Tibial nerve (tissue), 4 donors: ENCODE measurements around the gene PRKCZ. TPM values are rescaled to one million over a fixed set of nuclear protein-coding genes. Genes with fewer than 3 reads are reported as not detected.

Experiments
- DNase-seq, 2 donors: peaks; one replicate each; pipeline ENCODE4 v3.0.0-alpha.2; 2019; ENCODE audit warnings: low spot score in 2 of 2
- H3K27ac ChIP-seq, 4 donors: fragments of 200-600 bp; sonication (generic) in 3 of 4; one replicate each; pipeline ENCODE4 v1.5.1; 2017 to 2019; ENCODE audit warnings: mild to moderate bottlenecking in 1 of 4
- H3K27me3 ChIP-seq, 2 donors: fragments of 200-600 bp; sonication (generic) in 1 of 2; one replicate each; pipeline versions ENCODE4 v1.5.1 to v1.6.0; 2017 to 2019
- H3K36me3 ChIP-seq, 3 donors: fragments of 200-600 bp; sonication (generic); one replicate each; pipeline ENCODE4 v1.5.1; 2018 to 2019
- H3K4me1 ChIP-seq, 4 donors: fragments of 200-600 bp; sonication (generic) in 3 of 4; one replicate each; pipeline ENCODE4 v1.5.1; 2017 to 2019
- H3K4me3 ChIP-seq, 4 donors: fragments of 200-600 bp; sonication (generic) in 3 of 4; one replicate each; pipeline ENCODE4 v1.5.1; 2017 to 2019; ENCODE audit warnings: mild to moderate bottlenecking in 1 of 4, moderate library complexity in 1 of 4
- H3K9me3 ChIP-seq, 4 donors: fragments of 200-600 bp; sonication (generic) in 3 of 4; one replicate each; pipeline ENCODE4 v1.5.1; 2017 to 2019
- CTCF ChIP-seq, 5 experiments: fragments of 200-600 bp in 3 of 5; fragments of 450-650 bp in 2 of 5; sonication (generic) in 3 of 5; IDR thresholded peaks; one replicate each; pipeline ENCODE4 v1.5.1; 2016 to 2019; ENCODE audit warnings: antibody characterized with exemption in 5 of 5, mild to moderate bottlenecking in 3 of 5, moderate library complexity in 2 of 5
- EP300 ChIP-seq, 2 donors: sonication (generic); formaldehyde crosslinking; IDR thresholded peaks; one replicate each; pipeline ENCODE4 v1.6.1; 2017; ENCODE audit warnings: antibody characterized with exemption in 2 of 2, mild to moderate bottlenecking in 1 of 2
- POLR2A ChIP-seq, 2 donors: fragments of 450-650 bp; IDR thresholded peaks; one replicate each; pipeline ENCODE4 v1.6.1; 2017; ENCODE audit warnings: antibody characterized with exemption in 2 of 2, mild to moderate bottlenecking in 2 of 2, moderate library complexity in 2 of 2
- WGBS, 2 donors: methylation state at CpG; one replicate each; pipeline ENCODE4 v1.1.5; 2018; 5-methylcytosine and 5-hydroxymethylcytosine counted together
- total RNA-seq, 4 donors: library from RNA; depleted of rRNA; stranded (reverse); fragments of >200 nt; gene quantifications; one replicate each; pipeline ENCODE4 v1.1.0, GENCODE V29; 2016

PRKCZ gene
- total RNA-seq, 4 donors from 2014 or later, result 2.0 to 3.9 (median 2.8) TPM

GRCh38 chr1:2194319-2194897 lies 144.2 kb downstream of the PRKCZ start, which contains the start of gene FAAP20:
FAAP20 (minus strand) TSS chr1:2194772; CDS start chr1:2194749, 23 bp downstream.
- no peaks in the 10 kb centered on the region for H3K27me3 ChIP-seq
- TF ChIP-seq CTCF (IDR thresholded peaks at IDR 0.05) (no peak), EP300 (IDR thresholded peaks at IDR 0.05) (no peak), POLR2A (IDR thresholded peaks at IDR 0.05) (peak in 1 of 2 donors; percentile 52)
- no peak for DNase-seq
- peak within 1 kb of the TSS; percentile 46 to 87 (median 57) for H3K4me3 ChIP-seq
- no peaks in the 10 kb centered on the region for H3K9me3 ChIP-seq
- H3K27ac ChIP-seq, result peak within 1 kb of the TSS; percentile 87 to 99 (median 91)
- H3K36me3 ChIP-seq, result no peaks in the 10 kb centered on the region
- 4 to 7% methylated on average over 17 to 33 of the region's 63 CpGs for WGBS, 2 donors
- peaks cover 0 to 71% (median 54%) of the 10 kb centered on the region in 4 donors for H3K4me1 ChIP-seq

- Histone ChIP-seq H3K27me3 (no peaks in the 10 kb centered on the region), H3K4me1 (peaks cover 0 to 72% (median 55%) of the 10 kb centered on the region in 4 donors), H3K4me3 (peak overlapping the region; percentile 46 to 87 (median 57)), H3K9me3 (no peaks in the 10 kb centered on the region), H3K27ac (peak overlapping the region; percentile 87 to 99 (median 91)), H3K36me3 (no peaks in the 10 kb centered on the region)
- peak; percentile 83 to 85 for DNase-seq
- TF ChIP-seq CTCF (IDR thresholded peaks at IDR 0.05), result peak; percentile 91 to 100 (median 95)
- no peak for TF ChIP-seq POLR2A (IDR thresholded peaks at IDR 0.05)
- peak in 1 of 2 donors; percentile 69 for TF ChIP-seq EP300 (IDR thresholded peaks at IDR 0.05)
- 1 to 4% methylated on average over 23 to 34 of the region's 35 CpGs for WGBS, 2 donors
Observed at GRCh38 chr1:2194898-2195673, 144.9 kb downstream of the PRKCZ start.

DNA sequence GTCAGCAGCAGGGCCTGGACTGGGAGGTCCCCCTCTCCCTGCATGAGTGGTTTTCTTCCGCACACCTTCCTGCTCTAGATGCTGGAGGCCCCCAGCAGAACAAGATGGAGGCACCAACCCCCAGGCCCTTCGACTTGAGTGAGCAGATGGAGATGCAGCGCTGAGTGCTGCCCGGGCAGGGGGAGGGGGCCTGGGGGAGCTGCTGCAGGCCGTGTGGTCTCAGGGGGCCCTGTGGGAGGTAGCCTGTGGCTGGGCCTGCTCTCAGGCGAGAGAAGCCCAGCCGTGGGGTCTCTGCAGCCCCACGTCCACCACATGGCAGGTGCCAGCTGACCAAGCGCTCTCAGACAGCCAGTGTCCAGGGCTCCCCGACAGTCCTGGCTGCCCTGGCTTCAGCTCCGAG lies 145.6 kb downstream of the PRKCZ start:
- H3K27ac ChIP-seq, result peak overlapping the region; percentile 87 to 99 (median 91)
- no peak overlapping the region for H3K4me3 ChIP-seq
- H3K27me3 ChIP-seq, result no peaks in the 10 kb centered on the region
- 62 to 82% methylated on average over 9 to 11 of the region's 11 CpGs for WGBS, 2 donors
- no peak for DNase-seq
- TF ChIP-seq POLR2A (IDR thresholded peaks at IDR 0.05) (no peak), CTCF (IDR thresholded peaks at IDR 0.05) (no peak), EP300 (IDR thresholded peaks at IDR 0.05) (no peak)
- H3K36me3 ChIP-seq, result no peaks in the 10 kb centered on the region
- peaks cover 0 to 72% (median 50%) of the 10 kb centered on the region in 4 donors for H3K4me1 ChIP-seq
- H3K9me3 ChIP-seq, result no peaks in the 10 kb centered on the region

- 77 to 85% methylated on average over 13 of the region's 17 CpGs for WGBS, 2 donors
- no peak for DNase-seq
- H3K36me3 ChIP-seq, result no peaks in the 10 kb centered on the region
Observed at GRCh38 chr1:2196901-2197638, 146.9 kb downstream of the PRKCZ start.

More at GRCh38 chr1:2196901-2197638, 146.9 kb downstream of the PRKCZ start:
- Histone ChIP-seq H3K4me3 (no peak overlapping the region), H3K27ac (peak overlapping the region in 2 of 4 donors; percentile 1 to 91), H3K27me3 (no peaks in the 10 kb centered on the region), H3K4me1 (peaks cover 0 to 62% (median 41%) of the 10 kb centered on the region in 4 donors), H3K9me3 (no peaks in the 10 kb centered on the region)
- TF ChIP-seq POLR2A (IDR thresholded peaks at IDR 0.05), result no peak
- TF ChIP-seq CTCF (IDR thresholded peaks at IDR 0.05), result no peak
- TF ChIP-seq EP300 (IDR thresholded peaks at IDR 0.05), result no peak
